ENCODE data around the gene CNTN5. TPM values are rescaled to one million over a fixed set of nuclear protein-coding genes. Genes with fewer than 3 reads are reported as not detected.

The CNTN5 gene
- total and polyA plus RNA-seq, 2 donors (not counting 1 experiment from before 2014, with no cell fraction given): not detected

GRCh38 chr11:99391245-99391644, 370.5 kb downstream of the CNTN5 start:
- H3K36me3 ChIP-seq (replicated peaks in 1 of 2; ENCODE audit: control extremely low read depth in 1 of 2, control insufficient read depth in 1 of 2, extremely low read depth in 1 of 2, insufficient read depth in 2 of 2, low read length in 1 of 2): no peaks in the 10 kb centered on the region
- no peaks in the 10 kb centered on the region for H3K4me1 ChIP-seq (ENCODE audit: control insufficient read depth in 2 of 2, insufficient read depth in 2 of 2, low read length in 2 of 2)
- H3K4me1 Mint-ChIP-seq: no peaks in the 10 kb centered on the region
- no peak overlapping the region for H3K9ac ChIP-seq (ENCODE audit: low read length)
- peaks cover 2% of the 10 kb centered on the region for H3K9me3 Mint-ChIP-seq (ENCODE audit: insufficient read depth)
- no peak overlapping the region for H3K4me3 Mint-ChIP-seq
- ChIA-PET CTCF (no interaction called here), POLR2A (no interaction called here)
- TF ChIP-seq EZH2 (IDR thresholded peaks at IDR 0.05; ENCODE audit: borderline replicate concordance, insufficient read depth, low read depth, low read length, poor library complexity, severe bottlenecking): no peak
- TF ChIP-seq CTCF (IDR thresholded peaks at IDR 0.05): no peak
- H3K4me2 ChIP-seq (replicated peaks; ENCODE audit: low read depth, low read length, poor library complexity, severe bottlenecking): no peak overlapping the region
- H3K27me3 ChIP-seq (replicated peaks in 1 of 4; ENCODE audit: control extremely low read depth in 1 of 4, control insufficient read depth in 3 of 4, insufficient read depth in 4 of 4, low read length in 3 of 4): no peaks in the 10 kb centered on the region
- no peaks in the 10 kb centered on the region for H3K27me3 Mint-ChIP-seq
- intact Hi-C loops (cut with micrococcal nuclease): no loop called here
- no peaks in the 10 kb centered on the region for H3K79me2 ChIP-seq (ENCODE audit: control insufficient read depth, insufficient read depth, low read length)
- DNase-seq: no peak
- ATAC-seq (ENCODE audit: low read depth): no peak
- no peak overlapping the region for H2AFZ ChIP-seq (ENCODE audit: insufficient read depth, low read depth, low read length, poor library complexity, severe bottlenecking)
- H3K9me3 ChIP-seq (ENCODE audit: control extremely low read depth in 1 of 3, control insufficient read depth in 2 of 3, insufficient read depth in 1 of 3, low read length in 2 of 3): no peaks in the 10 kb centered on the region
- H4K20me1 ChIP-seq (ENCODE audit: control insufficient read depth, insufficient read depth, low read length, poor library complexity, severe bottlenecking): no peaks in the 10 kb centered on the region
- no peak overlapping the region for H3K27ac Mint-ChIP-seq
- no peak overlapping the region for H3K4me3 ChIP-seq (ENCODE audit: control extremely low read depth in 1 of 5, extremely low read depth in 1 of 5, insufficient read depth in 1 of 5, low read depth in 2 of 5, low read length in 4 of 5)
- no peak overlapping the region for H3K27ac ChIP-seq (ENCODE audit: low read length in 2 of 2)
- WGBS (ENCODE audit: insufficient coverage): no CpG with 5 or more reads among the region's 4 CpGs

GRCh38 chr11:99406345-99406744, 385.6 kb downstream of the CNTN5 start:
- no peak for DNase-seq
- H3K27ac Mint-ChIP-seq: no peak overlapping the region
- no peak overlapping the region for H3K4me3 ChIP-seq (ENCODE audit: control extremely low read depth in 1 of 5, extremely low read depth in 1 of 5, insufficient read depth in 1 of 5, low read depth in 2 of 5, low read length in 4 of 5)
- no peak for ATAC-seq (ENCODE audit: low read depth)
- CTCF ChIA-PET: no interaction called here
- no peak overlapping the region for H3K4me2 ChIP-seq (replicated peaks; ENCODE audit: low read depth, low read length, poor library complexity, severe bottlenecking)
- intact Hi-C loops (cut with micrococcal nuclease): no loop called here
- TF ChIP-seq CTCF (IDR thresholded peaks at IDR 0.05) (no peak), EZH2 (IDR thresholded peaks at IDR 0.05; ENCODE audit: borderline replicate concordance, insufficient read depth, low read depth, low read length, poor library complexity, severe bottlenecking) (no peak)
- H4K20me1 ChIP-seq (ENCODE audit: control insufficient read depth, insufficient read depth, low read length, poor library complexity, severe bottlenecking): no peaks in the 10 kb centered on the region
- peaks cover 0 to 14% (median 0%) of the 10 kb centered on the region in 3 donors for H3K9me3 ChIP-seq (ENCODE audit: control extremely low read depth in 1 of 3, control insufficient read depth in 2 of 3, insufficient read depth in 1 of 3, low read length in 2 of 3)
- H3K4me3 Mint-ChIP-seq: no peak overlapping the region
- H2AFZ ChIP-seq (ENCODE audit: insufficient read depth, low read depth, low read length, poor library complexity, severe bottlenecking): no peak overlapping the region
- 77% methylated on average over 2 of the region's 2 CpGs for WGBS (ENCODE audit: insufficient coverage)
- H3K79me2 ChIP-seq (ENCODE audit: control insufficient read depth, insufficient read depth, low read length): no peaks in the 10 kb centered on the region
- H3K27me3 Mint-ChIP-seq: no peaks in the 10 kb centered on the region
- no peaks in the 10 kb centered on the region for H3K36me3 ChIP-seq (replicated peaks in 1 of 2; ENCODE audit: control extremely low read depth in 1 of 2, control insufficient read depth in 1 of 2, extremely low read depth in 1 of 2, insufficient read depth in 2 of 2, low read length in 1 of 2)
- no peaks in the 10 kb centered on the region for H3K4me1 ChIP-seq (ENCODE audit: control insufficient read depth in 2 of 2, insufficient read depth in 2 of 2, low read length in 2 of 2)
- POLR2A ChIA-PET: no interaction called here
- H3K9ac ChIP-seq (ENCODE audit: low read length): no peak overlapping the region
- H3K27ac ChIP-seq (ENCODE audit: low read length in 2 of 2): no peak overlapping the region
- H3K9me3 Mint-ChIP-seq (ENCODE audit: insufficient read depth): no peaks in the 10 kb centered on the region
- H3K27me3 ChIP-seq (replicated peaks in 1 of 4; ENCODE audit: control extremely low read depth in 1 of 4, control insufficient read depth in 3 of 4, insufficient read depth in 4 of 4, low read length in 3 of 4): no peaks in the 10 kb centered on the region
- H3K4me1 Mint-ChIP-seq: no peaks in the 10 kb centered on the region

All from B cell (primary cell).